Neutrophil (primary cell): ENCODE measurements around the gene BIRC3.

Experiments
- H3K27ac ChIP-seq: fragments of 200-600 bp; sonication (generic); 2 replicates; pipeline ENCODE4 v1.5.1; 2016; ENCODE audit warnings: mild to moderate bottlenecking, moderate library complexity
- H3K27me3 ChIP-seq: fragments of 200-600 bp; sonication (generic); 2 replicates; pipeline ENCODE4 v1.6.0; 2016; ENCODE audit warnings: mild to moderate bottlenecking
- H3K36me3 ChIP-seq: fragments of 200-600 bp; sonication (generic); 2 replicates; pipeline ENCODE4 v1.5.1; 2017
- H3K4me1 ChIP-seq, 2 experiments: fragments of 200-600 bp in 1 of 2; sonication (generic) in 1 of 2; 1 replicate in 1 of 2; 2 replicates in 1 of 2; pipeline versions ENCODE4 v1.5.1 to v1.6.1; 2013 to 2016; ENCODE audit warnings: low read depth in 1 of 2, low read length in 1 of 2, mild to moderate bottlenecking in 1 of 2, moderate library complexity in 1 of 2; ENCODE audit not compliant: control insufficient read depth in 1 of 2, insufficient read depth in 1 of 2
- H3K4me3 ChIP-seq, 2 experiments: fragments of 200-600 bp in 1 of 2; sonication (generic) in 1 of 2; 1 replicate in 1 of 2; 2 replicates in 1 of 2; pipeline ENCODE4 v1.5.1; 2013 to 2016; ENCODE audit warnings: low read depth in 1 of 2, low read length in 1 of 2, mild to moderate bottlenecking in 1 of 2, moderate library complexity in 1 of 2
- H3K9me3 ChIP-seq: fragments of 200-600 bp; sonication (generic); 2 replicates; pipeline ENCODE4 v1.5.1; 2016
- TF ChIP-seq, protein P1 (sequence below): fragments of 200-600 bp; sonication (generic); IDR thresholded peaks from 2 replicates; pipeline ENCODE4 v1.5.1; 2016; ENCODE audit warnings: antibody characterized with exemption

The BIRC3 gene

DNA sequence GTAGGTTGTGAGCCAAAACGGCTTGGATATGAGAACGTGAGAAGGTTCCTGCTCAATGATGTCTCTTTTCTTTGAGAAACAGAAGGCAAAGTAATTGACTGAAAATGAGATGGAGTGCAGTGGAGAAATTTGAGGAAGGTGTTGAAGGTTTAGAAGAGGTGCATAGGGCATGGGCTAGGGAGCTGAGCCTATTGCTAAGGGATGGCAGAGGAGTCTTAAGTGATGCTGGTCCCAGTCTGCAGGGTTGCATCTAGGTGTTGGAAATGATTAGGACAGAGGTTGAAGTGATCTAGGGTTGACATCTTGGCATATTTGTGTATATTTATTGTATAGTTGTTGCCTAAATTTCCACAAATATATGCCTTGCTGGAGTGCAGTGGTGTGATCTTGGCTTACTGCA lies 2.3 kb downstream of the BIRC3 start:
- Histone ChIP-seq H3K36me3 (no peaks in the 10 kb centered on the region), H3K9me3 (no peaks in the 10 kb centered on the region), H3K4me1 (peaks cover 13 to 16% of the 10 kb centered on the region in 2 experiments), H3K27me3 (no peaks in the 10 kb centered on the region), H3K27ac (no peak overlapping the region), H3K4me3 (no peak overlapping the region)
- TF ChIP-seq, protein P1, sequence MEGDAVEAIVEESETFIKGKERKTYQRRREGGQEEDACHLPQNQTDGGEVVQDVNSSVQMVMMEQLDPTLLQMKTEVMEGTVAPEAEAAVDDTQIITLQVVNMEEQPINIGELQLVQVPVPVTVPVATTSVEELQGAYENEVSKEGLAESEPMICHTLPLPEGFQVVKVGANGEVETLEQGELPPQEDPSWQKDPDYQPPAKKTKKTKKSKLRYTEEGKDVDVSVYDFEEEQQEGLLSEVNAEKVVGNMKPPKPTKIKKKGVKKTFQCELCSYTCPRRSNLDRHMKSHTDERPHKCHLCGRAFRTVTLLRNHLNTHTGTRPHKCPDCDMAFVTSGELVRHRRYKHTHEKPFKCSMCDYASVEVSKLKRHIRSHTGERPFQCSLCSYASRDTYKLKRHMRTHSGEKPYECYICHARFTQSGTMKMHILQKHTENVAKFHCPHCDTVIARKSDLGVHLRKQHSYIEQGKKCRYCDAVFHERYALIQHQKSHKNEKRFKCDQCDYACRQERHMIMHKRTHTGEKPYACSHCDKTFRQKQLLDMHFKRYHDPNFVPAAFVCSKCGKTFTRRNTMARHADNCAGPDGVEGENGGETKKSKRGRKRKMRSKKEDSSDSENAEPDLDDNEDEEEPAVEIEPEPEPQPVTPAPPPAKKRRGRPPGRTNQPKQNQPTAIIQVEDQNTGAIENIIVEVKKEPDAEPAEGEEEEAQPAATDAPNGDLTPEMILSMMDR: no peak

DNA sequence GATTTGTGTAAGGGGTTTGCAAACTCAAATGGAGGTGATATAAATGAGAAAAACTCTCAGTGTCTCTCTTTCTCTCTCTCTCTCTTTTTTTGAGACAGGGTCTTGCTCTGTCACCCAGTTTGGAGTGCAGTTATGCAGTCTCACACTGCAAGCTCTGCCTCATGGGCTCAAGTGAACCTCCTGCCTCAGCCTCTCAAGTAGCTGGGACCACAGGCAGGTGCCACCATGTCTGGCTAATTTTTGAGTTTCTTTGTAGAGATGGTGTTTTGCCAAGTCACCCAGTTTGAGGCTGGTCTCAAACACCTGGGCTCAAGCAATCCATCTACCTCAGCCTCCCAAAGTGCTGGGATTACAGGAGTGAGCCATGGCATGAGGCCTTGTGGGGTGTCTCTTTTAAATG lies 2.9 kb downstream of the BIRC3 start:
- no peaks in the 10 kb centered on the region for H3K9me3 ChIP-seq
- H3K4me3 ChIP-seq: no peak overlapping the region

DNA sequence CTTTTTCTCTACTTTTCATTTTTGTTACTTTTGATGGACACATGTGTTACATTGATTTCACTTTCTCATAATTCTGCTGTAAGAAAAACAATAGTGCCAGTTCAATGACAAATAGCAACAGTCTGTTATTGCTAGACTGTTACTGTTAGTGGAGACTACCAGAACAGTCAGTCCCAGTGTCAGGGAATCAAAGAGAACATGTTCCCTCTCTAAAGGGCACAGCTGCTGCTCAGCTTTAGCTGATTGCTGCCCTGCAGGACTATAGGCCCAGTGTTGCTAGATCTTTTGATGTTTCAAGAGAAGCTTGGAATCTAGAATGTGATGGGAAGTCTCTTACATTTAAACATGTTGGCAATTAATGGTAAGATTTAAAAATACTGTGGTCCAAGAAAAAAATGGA lies 3.4 kb downstream of the BIRC3 start:
- no peaks in the 10 kb centered on the region for H3K36me3 ChIP-seq
- TF ChIP-seq, protein P1: no peak
- no peaks in the 10 kb centered on the region for H3K9me3 ChIP-seq
- H3K27me3 ChIP-seq: no peaks in the 10 kb centered on the region
- peaks cover 13 to 16% of the 10 kb centered on the region in 2 experiments for H3K4me1 ChIP-seq
- no peak overlapping the region for H3K4me3 ChIP-seq
- no peak overlapping the region for H3K27ac ChIP-seq

More for the DNA sequence above, 2.9 kb downstream of the BIRC3 start:
- Histone ChIP-seq H3K27me3 (no peaks in the 10 kb centered on the region), H3K36me3 (no peaks in the 10 kb centered on the region), H3K4me1 (peaks cover 13 to 16% of the 10 kb centered on the region in 2 experiments), H3K27ac (no peak overlapping the region)
- TF ChIP-seq, protein P1: no peak

DNA sequence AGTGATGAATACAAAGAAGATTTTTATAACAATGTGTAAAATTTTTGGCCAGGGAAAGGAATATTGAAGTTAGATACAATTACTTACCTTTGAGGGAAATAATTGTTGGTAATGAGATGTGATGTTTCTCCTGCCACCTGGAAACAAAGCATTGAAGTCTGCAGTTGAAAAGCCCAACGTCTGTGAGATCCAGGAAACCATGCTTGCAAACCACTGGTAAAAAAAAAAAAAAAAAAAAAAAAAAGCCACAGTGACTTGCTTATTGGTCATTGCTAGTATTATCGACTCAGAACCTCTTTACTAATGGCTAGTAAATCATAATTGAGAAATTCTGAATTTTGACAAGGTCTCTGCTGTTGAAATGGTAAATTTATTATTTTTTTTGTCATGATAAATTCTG lies 5.3 kb downstream of the BIRC3 start:
- TF ChIP-seq, protein P1: no peak
- Histone ChIP-seq H3K27me3 (no peaks in the 10 kb centered on the region), H3K4me3 (no peak overlapping the region), H3K27ac (no peak overlapping the region), H3K36me3 (no peaks in the 10 kb centered on the region), H3K4me1 (peaks cover 9% of the 10 kb centered on the region in 2 experiments), H3K9me3 (no peaks in the 10 kb centered on the region)

DNA sequence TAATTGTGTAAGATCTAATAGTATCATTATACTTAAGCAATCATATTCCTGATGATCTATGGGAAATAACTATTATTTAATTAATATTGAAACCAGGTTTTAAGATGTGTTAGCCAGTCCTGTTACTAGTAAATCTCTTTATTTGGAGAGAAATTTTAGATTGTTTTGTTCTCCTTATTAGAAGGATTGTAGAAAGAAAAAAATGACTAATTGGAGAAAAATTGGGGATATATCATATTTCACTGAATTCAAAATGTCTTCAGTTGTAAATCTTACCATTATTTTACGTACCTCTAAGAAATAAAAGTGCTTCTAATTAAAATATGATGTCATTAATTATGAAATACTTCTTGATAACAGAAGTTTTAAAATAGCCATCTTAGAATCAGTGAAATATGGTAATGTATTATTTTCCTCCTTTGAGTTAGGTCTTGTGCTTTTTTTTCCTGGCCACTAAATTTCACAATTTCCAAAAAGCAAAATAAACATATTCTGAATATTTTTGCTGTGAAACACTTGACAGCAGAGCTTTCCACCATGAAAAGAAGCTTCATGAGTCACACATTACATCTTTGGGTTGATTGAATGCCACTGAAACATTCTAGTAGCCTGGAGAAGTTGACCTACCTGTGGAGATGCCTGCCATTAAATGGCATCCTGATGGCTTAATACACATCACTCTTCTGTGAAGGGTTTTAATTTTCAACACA lies 6.4 kb downstream of the BIRC3 start:
- H3K4me1 ChIP-seq: no peaks in the 10 kb centered on the region
- TF ChIP-seq, protein P1: no peak
- H3K4me3 ChIP-seq: no peak overlapping the region
- no peaks in the 10 kb centered on the region for H3K36me3 ChIP-seq
- H3K27me3 ChIP-seq: no peaks in the 10 kb centered on the region
- no peak overlapping the region for H3K27ac ChIP-seq
- H3K9me3 ChIP-seq: no peaks in the 10 kb centered on the region
